HepG2 (cell line): ENCODE data around the gene ZNF821. TPM values are rescaled to one million over a fixed set of nuclear protein-coding genes. Genes with fewer than 3 reads are reported as not detected.

Experiments
- ARID5B ChIP-seq: IDR thresholded peaks from 2 replicates; pipeline ENCODE4 v1.4.0; 2020; ENCODE audit warnings: mild to moderate bottlenecking, missing genetic modification reagents
- EZH2 ChIP-seq: conservative IDR thresholded peaks from 2 replicates; pipeline ENCODE4 v1.6.1; 2012; ENCODE audit warnings: mild to moderate bottlenecking, low read depth, low read length, moderate library complexity
- KDM3A ChIP-seq: IDR thresholded peaks from 2 replicates; pipeline ENCODE4 v1.6.1; 2018; ENCODE audit warnings: low read depth, missing compliant biosample characterization
- SAP130 ChIP-seq: IDR thresholded peaks from 2 replicates; pipeline ENCODE4 v1.6.1; 2016; ENCODE audit warnings: low read depth
- SNAPC4 ChIP-seq: sonication (generic); formaldehyde crosslinking; IDR thresholded peaks from 2 replicates; pipeline ENCODE4 v1.4.0; 2020; ENCODE audit warnings: mild to moderate bottlenecking, missing genetic modification reagents
- TBL1XR1 ChIP-seq: fragments of 150-350 bp; IDR thresholded peaks from 2 replicates; pipeline ENCODE4 v1.6.1; 2014; ENCODE audit warnings: borderline replicate concordance, low read length; ENCODE audit not compliant: partially characterized antibody
- ZBTB33 ChIP-seq: sonication (generic); formaldehyde crosslinking; IDR thresholded peaks from 2 replicates; pipeline ENCODE4 v1.4.0; 2020; ENCODE audit warnings: missing genetic modification reagents
- ZBTB8A ChIP-seq: sonication (generic); formaldehyde crosslinking; IDR thresholded peaks from 2 replicates; pipeline ENCODE4 v1.4.0; 2020; ENCODE audit warnings: mild to moderate bottlenecking, low read depth, missing genetic modification reagents, borderline replicate concordance
- ZNF44 ChIP-seq: sonication (generic); formaldehyde crosslinking; IDR thresholded peaks from 2 replicates; pipeline ENCODE4 v1.5.1; 2020; ENCODE audit warnings: mild to moderate bottlenecking, missing genetic modification reagents
- ZNF609 ChIP-seq: sonication (generic); formaldehyde crosslinking; IDR thresholded peaks from 2 replicates; pipeline ENCODE4 v1.4.0; 2020; ENCODE audit warnings: mild to moderate bottlenecking, missing genetic modification reagents, borderline replicate concordance
- ZNF614 ChIP-seq: IDR thresholded peaks from 2 replicates; pipeline ENCODE4 v1.6.1; 2018; ENCODE audit warnings: missing biosample characterization, missing genetic modification reagents, inconsistent platforms, borderline replicate concordance
- ZSCAN9 ChIP-seq: IDR thresholded peaks from 2 replicates; pipeline ENCODE4 v1.6.1; 2016; ENCODE audit warnings: borderline replicate concordance
- polyA plus RNA-seq, 8 experiments: library from polyadenylated mRNA; depleted of rRNA in 3 of 8; stranded (reverse) in 7 of 8; unstranded in 1 of 8; fragments of >200 nt; fragmentation: Illumina TruSeq in 4 of 8; extraction: Trizol in 4 of 8; gene quantifications; 2 replicates each; pipeline versions ENCODE4 v1.2.1 to v1.2.3, GENCODE V29; 2011 to 2016; ENCODE audit warnings: low read depth in 4 of 8, missing spikeins in 1 of 8, mixed read lengths in 1 of 8; ENCODE audit not compliant: insufficient read depth in 1 of 8
- total RNA-seq, 5 experiments: library from RNA; depleted of rRNA; stranded (reverse); fragments of >200 nt; fragmentation: Illumina TruSeq; extraction: Trizol; gene quantifications; 2 replicates each; pipeline ENCODE4 v1.2.3, GENCODE V29; 2016; ENCODE audit warnings: low read depth in 1 of 5

Gene ZNF821
- total and polyA plus RNA-seq, 2 of the 13 experiments (the other 11 are each of a cell fraction or from before 2014, with no cell fraction given), result 7.0 to 9.1 TPM

- TF ChIP-seq ARID5B (peak; percentile 35; the same call in 1 of the 2 replicates), ZNF614 (CRISPR knock-in tag) (peak; percentile 84; the same call in 1 of the 2 replicates), ZBTB8A (CRISPR knock-in tag) (no peak), KDM3A (no peak), ZNF609 (CRISPR knock-in tag) (no peak; the same call in 1 of the 2 replicates), ZNF44 (CRISPR knock-in tag) (peak; percentile 72; the same call in 1 of the 2 replicates), ZBTB33 (CRISPR knock-in tag) (no peak), EZH2 (no peak), SNAPC4 (CRISPR knock-in tag) (0 out of 2 replicates have a peak, but pooled peaks have one; percentile 67), SAP130 (peak; percentile 98), TBL1XR1 (peak; percentile 20), ZSCAN9 (CRISPR knock-in tag) (0 out of 2 replicates have a peak, but pooled peaks have one; percentile 85)
Measured at GRCh38 chr16:71845639-71846430, 38.1 kb downstream of the ZNF821 start, which contains the start of gene ATXN1L (continued).
